ENCODE data around the gene CMIP. TPM values are rescaled to one million over a fixed set of nuclear protein-coding genes. Genes with fewer than 3 reads are reported as not detected.

The CMIP gene
- polyA plus RNA-seq, 1 of the 3 experiments (the other 2 are of a cell fraction), result 5.4 TPM

GRCh38 chr16:81446907-81447268 is 2.3 kb downstream of the CMIP start:
- no peaks in the 10 kb centered on the region for H3K9me2 ChIP-seq
- H3K79me2 ChIP-seq (ENCODE audit: insufficient read depth), result peaks cover 66% of the 10 kb centered on the region
- no peaks in the 10 kb centered on the region for H3K36me3 ChIP-seq (replicated peaks in 1 of 2; ENCODE audit: control insufficient read depth in 1 of 2, insufficient read depth in 2 of 2, low read length in 1 of 2)
- no peaks in the 10 kb centered on the region for H3K27me3 ChIP-seq (ENCODE audit: insufficient read depth)
- H3K4me2 ChIP-seq, result peak overlapping the region; percentile 86
- no peak overlapping the region; a peak in 1 of 4 replicates for H3K27ac ChIP-seq (ENCODE audit: low read depth in 2 of 2, low read length in 1 of 2)
- ChIA-PET POLR2A (interaction anchor here (2.2 kb wide), 1 partner anchor 69 kb away, joined by 7 read pairs; no protein-coding TSS in a partner anchor), CTCF (interaction anchor here (1.2 to 1.4 kb wide), 2 partner anchors 70 to 175 kb away, joined by 4 read pairs; no protein-coding TSS in a partner anchor)
- TF ChIP-seq FOSL2 (IDR thresholded peaks at IDR 0.05; ENCODE audit: borderline replicate concordance, low read depth), result no peak
- no peak for TF ChIP-seq SIN3A (IDR thresholded peaks at IDR 0.05; ENCODE audit: borderline replicate concordance, low read depth, low read length)
- TF ChIP-seq GATA2 (CRISPR knock-in tag; IDR thresholded peaks at IDR 0.05), result no peak
- no peak for TF ChIP-seq SMC3 (IDR thresholded peaks at IDR 0.05; ENCODE audit: low read depth, low read length)
- no peak for TF ChIP-seq MEF2A (IDR thresholded peaks at IDR 0.05; ENCODE audit: borderline replicate concordance, low read depth)
- TF ChIP-seq EP300 (IDR thresholded peaks at IDR 0.05; ENCODE audit: borderline replicate concordance in 1 of 2, low read depth in 1 of 2, low read length in 1 of 2), result no peak
- TF ChIP-seq POLR2AphosphoS5 (IDR thresholded peaks at IDR 0.05; ENCODE audit: low read depth, low read length), result no peak
- TF ChIP-seq, protein P1, sequence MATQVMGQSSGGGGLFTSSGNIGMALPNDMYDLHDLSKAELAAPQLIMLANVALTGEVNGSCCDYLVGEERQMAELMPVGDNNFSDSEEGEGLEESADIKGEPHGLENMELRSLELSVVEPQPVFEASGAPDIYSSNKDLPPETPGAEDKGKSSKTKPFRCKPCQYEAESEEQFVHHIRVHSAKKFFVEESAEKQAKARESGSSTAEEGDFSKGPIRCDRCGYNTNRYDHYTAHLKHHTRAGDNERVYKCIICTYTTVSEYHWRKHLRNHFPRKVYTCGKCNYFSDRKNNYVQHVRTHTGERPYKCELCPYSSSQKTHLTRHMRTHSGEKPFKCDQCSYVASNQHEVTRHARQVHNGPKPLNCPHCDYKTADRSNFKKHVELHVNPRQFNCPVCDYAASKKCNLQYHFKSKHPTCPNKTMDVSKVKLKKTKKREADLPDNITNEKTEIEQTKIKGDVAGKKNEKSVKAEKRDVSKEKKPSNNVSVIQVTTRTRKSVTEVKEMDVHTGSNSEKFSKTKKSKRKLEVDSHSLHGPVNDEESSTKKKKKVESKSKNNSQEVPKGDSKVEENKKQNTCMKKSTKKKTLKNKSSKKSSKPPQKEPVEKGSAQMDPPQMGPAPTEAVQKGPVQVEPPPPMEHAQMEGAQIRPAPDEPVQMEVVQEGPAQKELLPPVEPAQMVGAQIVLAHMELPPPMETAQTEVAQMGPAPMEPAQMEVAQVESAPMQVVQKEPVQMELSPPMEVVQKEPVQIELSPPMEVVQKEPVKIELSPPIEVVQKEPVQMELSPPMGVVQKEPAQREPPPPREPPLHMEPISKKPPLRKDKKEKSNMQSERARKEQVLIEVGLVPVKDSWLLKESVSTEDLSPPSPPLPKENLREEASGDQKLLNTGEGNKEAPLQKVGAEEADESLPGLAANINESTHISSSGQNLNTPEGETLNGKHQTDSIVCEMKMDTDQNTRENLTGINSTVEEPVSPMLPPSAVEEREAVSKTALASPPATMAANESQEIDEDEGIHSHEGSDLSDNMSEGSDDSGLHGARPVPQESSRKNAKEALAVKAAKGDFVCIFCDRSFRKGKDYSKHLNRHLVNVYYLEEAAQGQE (IDR thresholded peaks at IDR 0.05; ENCODE audit: low read depth, low read length), result no peak
- no peak for TF ChIP-seq IRF3 (IDR thresholded peaks at IDR 0.05; ENCODE audit: low read depth, low read length)
- TF ChIP-seq MXI1 (IDR thresholded peaks at IDR 0.05; ENCODE audit: low read depth, low read length), result no peak
- no peak for TF ChIP-seq FOXM1 (IDR thresholded peaks at IDR 0.05; ENCODE audit: low read depth)
- TF ChIP-seq RFX5 (IDR thresholded peaks at IDR 0.05; ENCODE audit: low read length), result no peak
- TF ChIP-seq, protein P2, sequence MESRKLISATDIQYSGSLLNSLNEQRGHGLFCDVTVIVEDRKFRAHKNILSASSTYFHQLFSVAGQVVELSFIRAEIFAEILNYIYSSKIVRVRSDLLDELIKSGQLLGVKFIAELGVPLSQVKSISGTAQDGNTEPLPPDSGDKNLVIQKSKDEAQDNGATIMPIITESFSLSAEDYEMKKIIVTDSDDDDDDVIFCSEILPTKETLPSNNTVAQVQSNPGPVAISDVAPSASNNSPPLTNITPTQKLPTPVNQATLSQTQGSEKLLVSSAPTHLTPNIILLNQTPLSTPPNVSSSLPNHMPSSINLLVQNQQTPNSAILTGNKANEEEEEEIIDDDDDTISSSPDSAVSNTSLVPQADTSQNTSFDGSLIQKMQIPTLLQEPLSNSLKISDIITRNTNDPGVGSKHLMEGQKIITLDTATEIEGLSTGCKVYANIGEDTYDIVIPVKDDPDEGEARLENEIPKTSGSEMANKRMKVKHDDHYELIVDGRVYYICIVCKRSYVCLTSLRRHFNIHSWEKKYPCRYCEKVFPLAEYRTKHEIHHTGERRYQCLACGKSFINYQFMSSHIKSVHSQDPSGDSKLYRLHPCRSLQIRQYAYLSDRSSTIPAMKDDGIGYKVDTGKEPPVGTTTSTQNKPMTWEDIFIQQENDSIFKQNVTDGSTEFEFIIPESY (IDR thresholded peaks at IDR 0.05; ENCODE audit: borderline replicate concordance, low read depth), result no peak
- no peak for TF ChIP-seq RCOR1 (IDR thresholded peaks at IDR 0.05; ENCODE audit: low read length)
- TF ChIP-seq GABPA (IDR thresholded peaks at IDR 0.05; ENCODE audit: low read depth), result no peak
- no peak for TF ChIP-seq YY1 (IDR thresholded peaks at IDR 0.05; ENCODE audit: low read depth)
- no peak for TF ChIP-seq RXRA (IDR thresholded peaks at IDR 0.05; ENCODE audit: borderline replicate concordance, low read depth)
- no peak for DNase-seq
- H3K9ac ChIP-seq, result peak overlapping the region; percentile 71; the same call in 1 of the 2 replicates
- peaks cover 10 to 50% of the 10 kb centered on the region in 2 experiments; a peak in 3 of 4 replicates for H3K4me1 ChIP-seq (ENCODE audit: control insufficient read depth in 1 of 2, insufficient read depth in 2 of 2, low read depth in 1 of 2, low read length in 1 of 2)
- no peak overlapping the region for H2AFZ ChIP-seq (ENCODE audit: low read depth)
- WGBS (ENCODE audit: low lambda C conversion rate), result 71% methylated on average over 14 of the region's 14 CpGs
- peaks cover 49% of the 10 kb centered on the region for H4K20me1 ChIP-seq (ENCODE audit: insufficient read depth)
- no peaks in the 10 kb centered on the region for H3K9me3 ChIP-seq
- H3F3A ChIP-seq (replicated peaks; ENCODE audit: insufficient read depth), result peaks cover 5% of the 10 kb centered on the region
- H3K4me3 ChIP-seq (ENCODE audit: low read depth in 2 of 2, low read length in 1 of 2), result peak overlapping the region; percentile 75 to 82

All from SK-N-SH (cell line).